ENCODE results near the gene CNGA4. TPM values are rescaled to one million over a fixed set of nuclear protein-coding genes. Genes with fewer than 3 reads are reported as not detected.

The CNGA4 gene
- total RNA-seq, 1 experiment from 2014 or later: 0.27 TPM

DNA sequence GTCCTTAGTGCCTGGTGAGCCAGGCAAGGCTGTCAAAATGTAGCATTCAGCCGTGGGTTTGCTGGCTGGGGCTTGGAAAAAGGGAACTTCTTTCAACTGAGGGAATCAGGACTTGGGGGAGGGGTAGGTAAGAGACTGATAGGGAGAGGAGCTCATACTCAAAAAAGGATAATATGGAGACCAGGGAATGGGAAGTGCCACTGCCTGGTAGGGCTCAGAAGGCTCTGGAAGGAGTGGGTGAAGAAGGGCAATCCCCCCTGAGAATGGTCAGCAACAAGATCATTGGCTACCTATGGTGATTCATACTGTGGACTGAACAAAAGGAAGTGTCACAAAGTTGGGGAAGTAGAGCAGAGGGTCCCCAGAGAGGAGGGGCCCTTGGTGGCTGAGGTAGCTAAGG, 1.9 kb downstream of the CNGA4 start:
- no peak overlapping the region for H3K9ac ChIP-seq (ENCODE audit: low read length)
- no peaks in the 10 kb centered on the region for H3K36me3 ChIP-seq (ENCODE audit: control insufficient read depth in 1 of 2, insufficient read depth in 2 of 2, low read length in 2 of 2)
- H3K79me2 ChIP-seq (ENCODE audit: insufficient read depth, low read length): no peaks in the 10 kb centered on the region
- no peak for ATAC-seq
- no peak overlapping the region for H3K4me2 ChIP-seq (ENCODE audit: low read length)
- TF ChIP-seq EZH2 (IDR thresholded peaks at IDR 0.05): no peak
- TF ChIP-seq, protein P1, sequence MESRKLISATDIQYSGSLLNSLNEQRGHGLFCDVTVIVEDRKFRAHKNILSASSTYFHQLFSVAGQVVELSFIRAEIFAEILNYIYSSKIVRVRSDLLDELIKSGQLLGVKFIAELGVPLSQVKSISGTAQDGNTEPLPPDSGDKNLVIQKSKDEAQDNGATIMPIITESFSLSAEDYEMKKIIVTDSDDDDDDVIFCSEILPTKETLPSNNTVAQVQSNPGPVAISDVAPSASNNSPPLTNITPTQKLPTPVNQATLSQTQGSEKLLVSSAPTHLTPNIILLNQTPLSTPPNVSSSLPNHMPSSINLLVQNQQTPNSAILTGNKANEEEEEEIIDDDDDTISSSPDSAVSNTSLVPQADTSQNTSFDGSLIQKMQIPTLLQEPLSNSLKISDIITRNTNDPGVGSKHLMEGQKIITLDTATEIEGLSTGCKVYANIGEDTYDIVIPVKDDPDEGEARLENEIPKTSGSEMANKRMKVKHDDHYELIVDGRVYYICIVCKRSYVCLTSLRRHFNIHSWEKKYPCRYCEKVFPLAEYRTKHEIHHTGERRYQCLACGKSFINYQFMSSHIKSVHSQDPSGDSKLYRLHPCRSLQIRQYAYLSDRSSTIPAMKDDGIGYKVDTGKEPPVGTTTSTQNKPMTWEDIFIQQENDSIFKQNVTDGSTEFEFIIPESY (IDR thresholded peaks at IDR 0.05; ENCODE audit: extremely low read depth, insufficient replicate concordance, low read length): no peak
- TF ChIP-seq RAD21 (IDR thresholded peaks at IDR 0.05; ENCODE audit: low read depth): no peak
- TF ChIP-seq JUND (IDR thresholded peaks at IDR 0.05): no peak
- H3K4me1 ChIP-seq (ENCODE audit: control insufficient read depth in 1 of 2, insufficient read depth in 2 of 2, low read length in 2 of 2): no peaks in the 10 kb centered on the region
- H3K27ac ChIP-seq (ENCODE audit: low read depth, low read length): no peak overlapping the region
- H3K27me3 ChIP-seq (ENCODE audit: insufficient read depth, low read length): no peaks in the 10 kb centered on the region
- H2AFZ ChIP-seq (ENCODE audit: low read depth, low read length, poor library complexity, severe bottlenecking): no peak overlapping the region
- H3K9me3 ChIP-seq (ENCODE audit: control insufficient read depth in 1 of 2, insufficient read depth in 1 of 2, low read depth in 1 of 2, low read length in 2 of 2): no peaks in the 10 kb centered on the region
- no peaks in the 10 kb centered on the region for H3K9me2 ChIP-seq (ENCODE audit: insufficient read depth)
- DNase-seq (ENCODE audit: low read depth, low spot score): no peak
- ChIA-PET CTCF (interaction anchor here (1.2 kb wide), 1 partner anchor 10 kb away, joined by 3 read pairs; no protein-coding TSS in a partner anchor), RAD21 (ENCODE audit: low non-redundant PET in 1 of 2, low total read pairs in 2 of 2, uncharacterized antibody in 2 of 2, unreplicated experiment in 2 of 2) (no interaction called here), POLR2A (no interaction called here)
- BruUV-seq (replicated peaks): no TSS peak
- intact Hi-C loops (cut with micrococcal nuclease): no loop called here
- no peak overlapping the region for H3K4me3 ChIP-seq (replicated peaks in 1 of 2; ENCODE audit: low read depth in 1 of 2, low read length in 2 of 2)
- no peaks in the 10 kb centered on the region for H4K20me1 ChIP-seq (ENCODE audit: insufficient read depth)

DNA sequence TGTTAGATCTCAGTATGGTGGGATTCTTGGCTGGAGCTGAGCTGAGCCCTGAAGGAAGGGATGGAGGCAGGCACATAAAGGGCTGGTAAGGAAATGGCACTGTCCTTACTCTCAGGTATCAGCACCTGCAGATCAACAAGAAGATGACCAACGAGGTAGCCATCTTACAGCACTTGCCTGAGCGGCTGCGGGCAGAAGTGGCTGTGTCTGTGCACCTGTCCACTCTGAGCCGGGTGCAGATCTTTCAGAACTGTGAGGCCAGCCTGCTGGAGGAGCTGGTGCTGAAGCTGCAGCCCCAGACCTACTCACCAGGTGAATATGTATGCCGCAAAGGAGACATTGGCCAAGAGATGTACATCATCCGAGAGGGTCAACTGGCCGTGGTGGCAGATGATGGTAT, 2.4 kb downstream of the CNGA4 start:
- intact Hi-C loops (cut with micrococcal nuclease): no loop called here
- CTCF ChIA-PET: interaction anchor here (2.0 kb wide), 1 partner anchor 10 kb away, joined by 6 read pairs; no protein-coding TSS in a partner anchor
- TF ChIP-seq, protein P2, sequence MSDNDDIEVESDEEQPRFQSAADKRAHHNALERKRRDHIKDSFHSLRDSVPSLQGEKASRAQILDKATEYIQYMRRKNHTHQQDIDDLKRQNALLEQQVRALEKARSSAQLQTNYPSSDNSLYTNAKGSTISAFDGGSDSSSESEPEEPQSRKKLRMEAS (IDR thresholded peaks at IDR 0.05): no peak
- TF ChIP-seq, protein P1 (IDR thresholded peaks at IDR 0.05; ENCODE audit: extremely low read depth, insufficient replicate concordance, low read length): no peak
- no peaks in the 10 kb centered on the region for H3K4me1 ChIP-seq (ENCODE audit: control insufficient read depth in 1 of 2, insufficient read depth in 2 of 2, low read length in 2 of 2)
- no peak overlapping the region for H3K27ac ChIP-seq (ENCODE audit: low read depth, low read length)
- H4K20me1 ChIP-seq (ENCODE audit: insufficient read depth): no peaks in the 10 kb centered on the region
- POLR2A ChIA-PET: no interaction called here
- H3K4me2 ChIP-seq (ENCODE audit: low read length): no peak overlapping the region
- H3K27me3 ChIP-seq (ENCODE audit: insufficient read depth, low read length): no peaks in the 10 kb centered on the region
- H3K9me2 ChIP-seq (ENCODE audit: insufficient read depth): no peaks in the 10 kb centered on the region
- no peaks in the 10 kb centered on the region for H3K79me2 ChIP-seq (ENCODE audit: insufficient read depth, low read length)
- no peak for DNase-seq (ENCODE audit: low read depth, low spot score)
- H2AFZ ChIP-seq (ENCODE audit: low read depth, low read length, poor library complexity, severe bottlenecking): no peak overlapping the region
- no peaks in the 10 kb centered on the region for H3K9me3 ChIP-seq (ENCODE audit: control insufficient read depth in 1 of 2, insufficient read depth in 1 of 2, low read depth in 1 of 2, low read length in 2 of 2)
- no peak overlapping the region for H3K9ac ChIP-seq (ENCODE audit: low read length)
- no peak overlapping the region for H3K4me3 ChIP-seq (replicated peaks in 1 of 2; ENCODE audit: low read depth in 1 of 2, low read length in 2 of 2)
- H3K36me3 ChIP-seq (ENCODE audit: control insufficient read depth in 1 of 2, insufficient read depth in 2 of 2, low read length in 2 of 2): no peaks in the 10 kb centered on the region
- no TSS peak for BruUV-seq (replicated peaks)
- RAD21 ChIA-PET (ENCODE audit: low non-redundant PET in 1 of 2, low total read pairs in 2 of 2, uncharacterized antibody in 2 of 2, unreplicated experiment in 2 of 2): no interaction called here
- ATAC-seq: no peak

Data from HCT116 (cell line).